GM19351 (cell line): ENCODE measurements around the gene SLC66A2.

Source experiments
- ATAC-seq: cut with Tn5 transposase; IDR thresholded peaks from one replicate; pipeline ENCODE4 v1.9.1; 2021; ENCODE audit warnings: mild to moderate bottlenecking, moderate library complexity; ENCODE audit not compliant: unreplicated experiment

The SLC66A2 gene

DNA sequence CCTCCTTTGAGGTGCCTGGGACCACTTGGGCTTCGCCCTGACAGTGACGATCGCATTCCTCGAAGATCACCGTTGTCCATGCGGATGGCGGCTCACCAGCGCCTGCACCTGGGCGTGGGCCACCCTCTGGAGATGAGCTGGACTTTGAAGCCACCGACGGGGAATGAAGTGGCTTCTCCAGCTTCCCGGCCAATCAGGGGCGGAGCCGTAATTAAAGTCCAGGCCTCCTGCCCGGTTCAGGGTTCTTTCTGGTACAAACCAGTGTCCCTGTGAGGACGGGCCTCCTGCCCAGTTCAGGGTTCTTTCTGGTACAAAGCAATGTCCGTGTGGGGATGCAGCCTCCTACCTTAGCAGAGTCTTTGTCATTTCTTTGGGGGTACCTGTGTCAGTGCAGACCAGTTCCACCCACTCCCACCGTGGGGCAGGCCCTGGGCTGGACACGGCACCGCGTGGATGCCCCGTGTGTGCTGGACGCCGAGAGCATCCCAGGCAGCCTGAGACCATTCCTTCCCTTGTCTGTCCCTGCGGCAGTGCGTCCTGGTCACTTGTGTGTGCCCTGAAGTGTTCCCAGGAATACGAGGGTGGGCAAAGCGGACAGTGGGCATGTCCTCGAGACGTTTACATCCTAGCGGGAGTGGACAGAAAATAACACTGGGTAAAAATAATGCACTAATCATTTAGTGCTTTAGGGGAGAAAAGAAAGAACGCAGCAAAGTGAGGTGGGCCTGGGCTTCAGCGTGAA, 98.7 kb downstream of the SLC66A2 start:
- no peak for ATAC-seq
